Endothelial cell of umbilical vein (primary cell): ENCODE results near the gene URGCP.

Experiments used
- CTCF ChIP-seq, 2 donors: IDR thresholded peaks; 1 replicate in 1 of 2; 2 replicates in 1 of 2; pipeline ENCODE4 v1.5.1; 2011; ENCODE audit warnings: low read length in 2 of 2, mild to moderate bottlenecking in 2 of 2, moderate library complexity in 2 of 2, control low read depth in 1 of 2, inconsistent platforms in 1 of 2, low read depth in 1 of 2; ENCODE audit not compliant: insufficient read depth in 1 of 2; ENCODE audit errors: extremely low read depth in 1 of 2
- EZH2 ChIP-seq: IDR thresholded peaks from 2 replicates; pipeline ENCODE4 v1.6.1; 2012; ENCODE audit warnings: borderline replicate concordance, low read depth, mild to moderate bottlenecking, moderate library complexity, low read length, inconsistent platforms; ENCODE audit not compliant: severe bottlenecking
- GATA2 ChIP-seq: IDR thresholded peaks from 2 replicates; pipeline ENCODE4 v1.7.0; 2011; ENCODE audit warnings: low read depth, mild to moderate bottlenecking, moderate library complexity, mixed read lengths, low read length; ENCODE audit not compliant: insufficient read length, insufficient read depth
- MAX ChIP-seq: IDR thresholded peaks from 2 replicates; pipeline ENCODE4 v1.6.1; 2011; ENCODE audit not compliant: insufficient read depth, insufficient read length
- MYC ChIP-seq: IDR thresholded peaks from one replicate; pipeline ENCODE4 v1.6.1; 2011; ENCODE audit warnings: mild to moderate bottlenecking, low read depth, low read length
- POLR2A ChIP-seq: IDR thresholded peaks from 2 replicates; pipeline ENCODE4 v1.6.1; 2012; ENCODE audit warnings: low read depth, mild to moderate bottlenecking, control low read depth, low read length
- POLR2AphosphoS5 ChIP-seq: IDR thresholded peaks from 2 replicates; pipeline ENCODE4 v1.6.1; 2012; ENCODE audit warnings: low read depth, mild to moderate bottlenecking, control low read depth, low read length, moderate library complexity; ENCODE audit not compliant: insufficient read depth

GRCh38 chr7:43942250-43942649 is 35.9 kb upstream of the URGCP start:
- no peak for TF ChIP-seq CTCF (IDR thresholded peaks at IDR 0.05; ENCODE audit: extremely low read depth in 1 of 2, insufficient read depth in 1 of 2, low read depth in 1 of 2, low read length in 2 of 2)
- TF ChIP-seq EZH2 = no peak
- no peak for TF ChIP-seq POLR2A
- no peak for TF ChIP-seq MAX
- no peak for TF ChIP-seq GATA2
- no peak for TF ChIP-seq POLR2AphosphoS5
- no peak for TF ChIP-seq MYC
